K562 (cell line): ENCODE data around the gene FMO2. TPM values are rescaled to one million over a fixed set of nuclear protein-coding genes. Genes with fewer than 3 reads are reported as not detected.

Experiments used
- ATAC-seq: fragments of 200-7000 bp; cut with Tn5 transposase; 3 replicates; pipeline ENCODE4 v1.9.1; 2020; ENCODE audit warnings: moderate library complexity
- BruUV-seq: library from RNA; stranded (reverse); fragments of 400-500 nt; replicated peaks from 2 replicates; lab custom pipeline; 2021; lab: Mats Ljungman, UMichigan
- CTCF ChIA-PET: fragments of 300-600 bp; formaldehyde crosslinking; extraction: SDS; loops from one replicate; lab custom pipeline; 2021; ENCODE audit warnings: low intra/inter-chr PET ratio; lab: Yijun Ruan, JAX
- POLR2A ChIA-PET: fragments of 300-600, 350-650 bp; sonication (Branson Sonifier 250); formaldehyde crosslinking; extraction: SDS; loops from one replicate; lab custom pipeline; 2021; ENCODE audit warnings: antibody characterized with exemption, inconsistent platforms; lab: Yijun Ruan, JAX
- DNase-seq, 4 experiments: peaks; one replicate each; pipeline versions ENCODE4 v3.0.0 to v3.0.0-alpha.2; 2011 to 2018; ENCODE audit warnings: low spot score in 3 of 4, mixed read lengths in 3 of 4; ENCODE audit errors: extremely low read depth in 1 of 4
- FAIRE-seq: peaks from 2 replicates; lab custom pipeline; 2011; peaks lifted over from hg19 to GRCh38; lab: Jason Lieb, UNC
- H2AFZ ChIP-seq: 2 replicates; pipeline ENCODE4 v1.6.0; 2011; ENCODE audit warnings: low read depth, low read length, control low read depth, inconsistent platforms
- H3K27ac ChIP-seq: fragments of 200-600 bp; 3 replicates; pipeline ENCODE4 v1.8.0; 2011; ENCODE audit warnings: low read depth, mild to moderate bottlenecking, control low read depth, inconsistent platforms, low read length, moderate library complexity, mixed read lengths; ENCODE audit errors: extremely low read depth
- H3K27me3 ChIP-seq, 2 experiments: fragments of 300-600 bp in 1 of 2; 2 replicates in 1 of 2; 3 replicates in 1 of 2; pipeline versions ENCODE4 v1.6.0 to v1.8.0; 2011; ENCODE audit warnings: inconsistent platforms in 2 of 2, low read length in 2 of 2, mild to moderate bottlenecking in 1 of 2, mixed read lengths in 1 of 2, moderate library complexity in 1 of 2; ENCODE audit not compliant: control insufficient read depth in 2 of 2, insufficient read depth in 2 of 2
- H3K36me3 ChIP-seq: fragments of 300-600 bp; 3 replicates; pipeline ENCODE4 v1.8.0; 2011; ENCODE audit warnings: mild to moderate bottlenecking, low read length, inconsistent platforms; ENCODE audit not compliant: control insufficient read depth, insufficient read depth
- H3K4me1 ChIP-seq, 2 experiments: fragments of 200-600 bp in 1 of 2; replicated peaks in 1 of 2; 2 replicates in 1 of 2; 3 replicates in 1 of 2; pipeline versions ENCODE4 v1.5.1 to v1.8.0; 2011; ENCODE audit warnings: inconsistent platforms in 2 of 2, low read length in 2 of 2, mild to moderate bottlenecking in 1 of 2, mixed read lengths in 1 of 2, moderate library complexity in 1 of 2; ENCODE audit not compliant: control insufficient read depth in 2 of 2, insufficient read depth in 2 of 2
- H3K4me2 ChIP-seq: 2 replicates; pipeline ENCODE4 v1.6.1; 2011; ENCODE audit warnings: low read length, control low read depth, inconsistent platforms, mixed read lengths; ENCODE audit not compliant: insufficient read depth
- H3K4me3 ChIP-seq: fragments of 200-600 bp; sonication (generic), shearing (Covaris generic); 2 replicates; pipeline ENCODE4 v1.5.1; 2016; ENCODE audit warnings: control low read depth, inconsistent platforms
- H3K79me2 ChIP-seq: fragments of 200-600 bp; 3 replicates; pipeline ENCODE4 v1.8.0; 2011; ENCODE audit warnings: low read length, inconsistent platforms; ENCODE audit not compliant: control insufficient read depth, insufficient read depth
- H3K9ac ChIP-seq, 2 experiments: 2 replicates each; pipeline versions ENCODE4 v1.6.0 to v1.6.1; 2011; ENCODE audit warnings: low read depth in 2 of 2, low read length in 2 of 2, control low read depth in 1 of 2, inconsistent platforms in 1 of 2, mild to moderate bottlenecking in 1 of 2, mixed read lengths in 1 of 2; ENCODE audit not compliant: insufficient read depth in 1 of 2
- H3K9me1 ChIP-seq: one replicate; pipeline ENCODE4 v1.6.0; 2011; ENCODE audit warnings: inconsistent platforms, mild to moderate bottlenecking, low read length, moderate library complexity; ENCODE audit not compliant: control insufficient read depth, insufficient read depth
- H3K9me3 ChIP-seq: replicated peaks from 2 replicates; pipeline ENCODE4 v1.5.1; 2011; ENCODE audit warnings: low read depth, low read length, inconsistent platforms; ENCODE audit not compliant: control insufficient read depth, insufficient read depth
- H4K20me1 ChIP-seq: replicated peaks from 2 replicates; pipeline ENCODE4 v1.6.1; 2011; ENCODE audit warnings: low read length, inconsistent platforms, mixed read lengths; ENCODE audit not compliant: control insufficient read depth, insufficient read depth
- BCL6 ChIP-seq: fragments of 250-450 bp; sonication (Bioruptor Pico); IDR thresholded peaks from 2 replicates; pipeline ENCODE4 v1.4.0; 2020
- KDM5B ChIP-seq: fragments of 200-600 bp; sonication (generic); IDR thresholded peaks from 2 replicates; pipeline ENCODE4 v1.6.1; 2012; ENCODE audit warnings: low read depth, mild to moderate bottlenecking, moderate library complexity, low read length, control low read depth, inconsistent platforms; ENCODE audit not compliant: insufficient replicate concordance
- TRIM24 ChIP-seq, 2 experiments: fragments of 450-650 bp; IDR thresholded peaks; 2 replicates each; pipeline ENCODE4 v1.6.1; 2016
- WGBS: fragments of 100-300 bp; shearing (Covaris generic); methylation state at CpG from one replicate; pipeline ENCODE4 v1.1.6; 2016; ENCODE audit warnings: low coverage, mixed read lengths; ENCODE audit not compliant: insufficient coverage; ENCODE audit errors: missing lambda C conversion rate; 5-methylcytosine and 5-hydroxymethylcytosine counted together
- in situ Hi-C: fragments of 300-500 bp; cut with MboI; formaldehyde crosslinking; loops from 4 replicates; pipeline ENCODE4 v1.15.0; 2018; ENCODE audit warnings: inconsistent platforms, mixed read lengths
- intact Hi-C: fragments of 100-400 bp; cut with micrococcal nuclease; formaldehyde crosslinking; loops from 2 replicates; pipeline ENCODE4 v1.14.2; 2022
- polyA plus RNA-seq, 8 experiments: library from polyadenylated mRNA; depleted of rRNA in 4 of 8; stranded (reverse) in 5 of 8; unstranded in 3 of 8; fragments of >200 nt; fragmentation: Nextera tagmentation in 2 of 8; fragmentation: Illumina TruSeq in 1 of 8; extraction: Ambion mirVana in 2 of 8; extraction: Trizol in 1 of 8; gene quantifications; 2 replicates each; pipeline versions ENCODE4 v1.2.1 to v1.2.3, GENCODE V29; 2011 to 2014; ENCODE audit warnings: inconsistent platforms in 1 of 8, missing spikeins in 1 of 8
- total RNA-seq, 7 experiments: library from RNA; depleted of rRNA in 6 of 7; stranded (reverse); fragments of >200 nt in 6 of 7; fragmentation: Illumina TruSeq in 2 of 7; extraction: Trizol in 2 of 7; gene quantifications; 2 replicates each; pipeline versions ENCODE4 v1.2.1 to v1.2.3, GENCODE V29; 2011 to 2021; ENCODE audit warnings: low replicate concordance in 1 of 7

The FMO2 gene
- total and polyA plus RNA-seq, 9 of the 15 experiments (the other 6 are each of a cell fraction or from before 2014, with no cell fraction given) = not detected

DNA sequence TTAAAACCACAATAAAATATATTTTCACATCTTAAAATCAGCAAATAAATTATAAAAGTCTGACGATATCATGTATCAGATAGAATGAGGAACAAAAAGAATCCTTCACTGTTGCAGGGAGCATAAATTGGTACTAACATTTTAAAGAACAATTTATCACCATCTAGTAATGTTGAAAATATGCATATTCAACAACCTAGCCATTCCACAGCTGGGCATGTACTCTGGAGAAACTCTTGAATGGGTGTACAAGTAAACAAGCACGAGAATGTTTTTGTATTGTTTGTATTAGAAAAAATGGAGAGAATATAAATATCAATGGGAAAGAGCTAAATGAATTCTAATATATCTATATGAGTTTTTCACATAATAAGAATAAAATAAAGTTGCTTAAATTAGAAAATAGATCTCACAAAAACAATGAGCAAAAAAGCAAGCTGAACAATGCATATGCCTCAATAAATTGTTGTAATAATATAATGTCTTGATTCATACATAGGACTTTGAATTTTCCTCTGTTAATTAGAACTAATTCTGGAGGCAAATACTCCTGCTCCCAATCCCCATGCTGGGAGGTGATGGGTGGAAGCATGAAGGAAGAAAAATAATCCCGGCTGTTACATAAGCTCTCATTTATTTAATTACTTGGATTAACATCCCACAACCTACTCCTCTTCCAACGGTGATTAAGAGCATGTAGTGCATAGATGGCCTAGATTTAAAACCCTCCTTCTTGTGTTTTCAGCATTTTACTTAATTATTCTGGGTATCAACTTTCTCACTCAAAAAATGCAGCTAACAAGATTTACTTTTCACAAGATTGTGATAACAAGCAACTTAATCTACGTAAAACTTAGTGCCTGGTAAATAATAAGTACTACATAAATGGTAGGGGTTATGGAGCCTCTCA is 5.5 kb upstream of the FMO2 start:
- Histone ChIP-seq H3K9ac (no peak overlapping the region), H3K36me3 (no peaks in the 10 kb centered on the region), H4K20me1 (no peaks in the 10 kb centered on the region), H3K9me3 (no peaks in the 10 kb centered on the region), H3K9me1 (no peaks in the 10 kb centered on the region), H3K4me1 (no peaks in the 10 kb centered on the region), H3K4me3 (no peak overlapping the region), H3K4me2 (no peak overlapping the region), H2AFZ (no peak overlapping the region), H3K27me3 (no peaks in the 10 kb centered on the region), H3K79me2 (no peaks in the 10 kb centered on the region), H3K27ac (no peak overlapping the region)
- TF ChIP-seq BCL6 (CRISPR knock-in tag) = no peak
- intact Hi-C loops (no loop called here), in situ Hi-C loops (no loop called here)
- DNase-seq = no peak
- CTCF ChIA-PET = no interaction called here
- FAIRE-seq = no peak
- ATAC-seq = no peak
- POLR2A ChIA-PET = no interaction called here
- 0% methylated on average over 5 of the region's 5 CpGs for whole genome bisulfite sequencing
- no TSS peak for BruUV-seq

- ChIA-PET POLR2A (no interaction called here), CTCF (no interaction called here)
- no peak for FAIRE-seq
- Histone ChIP-seq H3K79me2 (no peaks in the 10 kb centered on the region), H2AFZ (no peak overlapping the region), H3K27me3 (no peaks in the 10 kb centered on the region), H3K27ac (no peak overlapping the region), H3K4me2 (no peak overlapping the region), H3K36me3 (no peaks in the 10 kb centered on the region), H3K9ac (no peak overlapping the region), H3K4me1 (no peaks in the 10 kb centered on the region), H3K9me1 (no peaks in the 10 kb centered on the region), H4K20me1 (no peaks in the 10 kb centered on the region), H3K9me3 (no peaks in the 10 kb centered on the region), H3K4me3 (no peak overlapping the region)
- WGBS = 0% methylated on average over 2 of the region's 2 CpGs
- intact Hi-C loops = no loop called here
- in situ Hi-C loops = no loop called here
- no TSS peak for BruUV-seq
- no peak for DNase-seq
- no peak for ATAC-seq
- TF ChIP-seq TRIM24 (IDR thresholded peaks at IDR 0.05) (no peak), KDM5B (no peak)
Observed at GRCh38 chr1:171180670-171181069, 4.4 kb upstream of the FMO2 start.
